Stimulated activated CD4-positive, alpha-beta T cell treated with anti-CD3 and anti-CD28 coated beads, TNF-alpha, amount 100 ng/mL, for 48 hours (primary cell): ENCODE results near the gene CFAP20DC.
A peak's percentile ranks its signal among the peaks of the same experiment; 100 is the strongest.
"Not testable (repeated sequence)": the region's sequence is repeated elsewhere in the genome, so short reads cannot be mapped to it uniquely, and the experiment has no call there.

Source experiments
- DNase-seq, 3 donors: peaks; one replicate each; pipeline ENCODE4 v3.0.0-alpha.2; 2020; ENCODE audit warnings: low read depth in 3 of 3

Gene CFAP20DC

DNA sequence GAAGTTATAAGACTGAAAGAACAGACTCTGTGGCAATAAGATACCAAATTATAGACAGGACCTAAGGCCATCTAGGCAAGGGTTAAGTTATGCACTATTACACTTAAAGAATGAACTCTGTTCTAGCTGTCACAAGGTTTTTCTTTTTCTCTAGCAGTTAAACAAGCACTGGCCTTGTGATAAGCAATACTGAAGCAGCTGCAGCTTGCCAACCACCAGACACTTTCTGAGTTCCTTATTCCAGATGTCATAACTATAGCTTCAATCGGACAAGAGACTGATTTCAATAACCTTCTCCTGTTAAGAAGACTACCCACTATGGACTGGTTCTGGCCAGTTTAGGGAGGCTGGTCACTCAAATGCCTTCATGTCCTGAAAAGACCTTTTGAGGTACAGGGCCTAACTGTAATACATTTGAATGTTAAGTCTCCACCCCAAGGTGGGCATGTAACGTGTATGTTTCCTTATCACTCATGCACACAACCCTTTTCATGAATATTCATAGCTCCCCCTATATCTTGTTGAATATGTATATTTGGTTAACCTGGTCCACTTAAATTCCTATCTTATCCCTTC lies 85.8 kb downstream of the CFAP20DC start:
- DNase-seq = no peak

DNA sequence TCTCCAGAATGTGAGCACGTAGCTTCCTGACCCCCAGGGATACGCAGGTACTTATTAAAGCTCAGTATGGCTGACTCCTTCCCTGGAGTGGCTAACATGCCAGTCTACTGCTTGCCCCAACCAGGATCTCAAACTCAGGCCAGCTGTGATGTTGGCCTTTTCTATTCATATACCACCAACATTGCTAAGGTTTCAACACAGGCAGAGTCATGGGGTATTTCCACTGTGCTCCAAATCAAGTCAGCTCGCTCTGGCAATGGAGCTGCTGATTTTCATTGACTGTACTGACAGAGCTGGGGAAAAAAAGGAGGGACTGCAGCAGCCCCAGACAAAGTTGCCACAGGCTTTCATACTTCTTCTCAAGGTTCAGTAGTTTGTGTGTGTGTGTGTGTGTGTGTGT lies 87.0 kb downstream of the CFAP20DC start:
- no peak for DNase-seq

DNA sequence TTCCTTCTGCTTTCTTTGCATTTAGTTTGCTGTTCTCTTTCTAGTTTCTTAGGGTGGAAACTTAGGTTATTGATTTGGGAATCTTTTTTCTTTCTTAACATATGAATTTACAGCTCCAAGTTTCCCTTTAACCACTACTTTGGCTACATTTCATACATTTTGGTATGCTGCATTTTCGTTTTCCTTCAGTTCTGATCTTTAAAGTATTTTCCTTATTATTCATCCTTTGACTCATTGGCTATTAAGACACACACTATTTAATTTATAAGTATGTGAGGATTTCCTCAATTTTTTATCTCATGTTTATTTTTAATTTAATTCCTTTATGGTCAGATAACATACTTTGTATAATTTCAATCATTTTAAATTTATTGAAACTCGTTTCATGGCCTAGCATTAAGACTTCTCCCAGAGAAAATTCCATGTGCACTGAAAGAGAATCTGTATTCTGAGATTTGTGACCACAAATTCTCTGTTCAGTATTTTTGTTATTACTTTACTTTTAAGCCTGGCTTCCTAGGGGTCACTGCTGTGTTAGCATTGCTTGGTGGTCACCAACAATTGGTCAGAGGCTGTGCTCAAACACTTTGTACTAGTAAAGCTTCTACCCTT lies 87.7 kb downstream of the CFAP20DC start:
- no peak for DNase-seq

DNA sequence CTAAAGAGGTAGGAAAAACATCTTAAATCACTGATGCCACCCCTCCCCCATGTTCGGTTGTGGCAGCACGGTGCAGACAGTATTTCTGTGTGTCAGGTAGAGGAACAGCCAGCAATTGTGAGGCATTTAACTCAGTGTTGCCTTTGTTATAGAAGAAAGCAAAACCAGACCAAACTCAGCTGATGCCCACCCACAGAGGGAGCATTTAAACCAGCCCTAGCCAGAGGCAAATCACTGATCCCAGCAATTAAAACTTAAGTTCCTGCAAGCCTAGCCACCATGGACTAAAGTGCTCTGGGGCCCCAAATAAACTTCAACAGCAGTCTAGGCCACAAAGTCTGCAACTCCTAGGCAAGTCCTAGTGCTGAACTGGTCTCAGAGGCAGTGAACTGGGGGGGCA lies 94.5 kb downstream of the CFAP20DC start:
- no peak for DNase-seq

DNA sequence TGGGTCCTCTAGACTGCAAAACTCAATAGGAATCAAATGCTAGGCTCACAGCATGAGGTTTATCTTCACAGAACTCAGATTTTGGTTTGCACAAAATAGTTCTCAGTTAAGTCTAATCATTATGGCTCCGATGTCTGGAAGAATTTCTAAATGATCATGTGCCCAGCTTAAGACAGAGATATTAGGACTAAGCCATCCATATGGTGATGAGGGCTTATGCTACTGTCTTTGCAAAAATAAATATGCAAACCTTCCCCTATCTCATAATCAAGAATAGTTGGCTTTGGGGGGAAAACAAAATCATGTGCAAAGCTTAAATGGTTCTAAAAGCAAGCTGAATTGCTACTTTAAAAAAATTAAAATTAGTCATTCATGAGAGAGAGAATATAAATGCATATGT lies 96.5 kb downstream of the CFAP20DC start:
- DNase-seq = no peak

DNA sequence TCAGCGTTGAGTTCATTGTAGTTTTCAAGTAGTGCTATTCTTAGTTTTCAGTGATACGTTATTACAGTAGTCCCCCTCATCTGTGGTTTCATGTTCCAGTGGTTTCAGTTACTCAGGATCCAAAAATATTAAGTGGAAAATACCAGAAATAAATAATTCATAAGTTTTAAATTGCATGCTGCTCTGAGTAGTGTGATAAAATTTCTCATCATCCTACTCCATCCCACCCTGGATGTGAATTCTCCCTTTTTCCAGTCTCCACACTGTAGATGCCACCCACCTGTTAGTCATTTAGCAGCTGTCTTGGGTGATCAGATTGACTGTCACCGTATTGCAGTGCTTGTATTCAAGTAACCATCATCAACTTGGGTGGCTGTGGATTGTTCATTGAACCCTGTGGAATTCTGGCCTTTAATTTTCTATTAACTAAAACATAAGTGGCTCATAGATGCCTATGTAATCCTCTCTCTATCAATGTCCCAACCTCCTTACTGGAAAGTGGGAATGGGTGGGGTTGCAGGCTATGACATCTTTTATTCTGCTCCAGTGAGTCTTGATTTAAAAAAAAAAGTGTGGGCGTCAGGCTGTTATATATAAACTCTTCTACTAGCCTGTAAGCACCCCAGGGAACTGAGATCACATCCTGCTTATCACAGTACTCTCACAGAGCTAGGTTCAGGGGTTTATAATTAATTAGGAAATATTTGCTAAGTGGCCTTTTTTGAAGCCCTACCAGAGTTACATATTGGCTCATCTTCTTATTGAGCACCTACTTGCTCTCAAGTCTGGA lies 97.5 kb downstream of the CFAP20DC start:
- DNase-seq = no peak

DNA sequence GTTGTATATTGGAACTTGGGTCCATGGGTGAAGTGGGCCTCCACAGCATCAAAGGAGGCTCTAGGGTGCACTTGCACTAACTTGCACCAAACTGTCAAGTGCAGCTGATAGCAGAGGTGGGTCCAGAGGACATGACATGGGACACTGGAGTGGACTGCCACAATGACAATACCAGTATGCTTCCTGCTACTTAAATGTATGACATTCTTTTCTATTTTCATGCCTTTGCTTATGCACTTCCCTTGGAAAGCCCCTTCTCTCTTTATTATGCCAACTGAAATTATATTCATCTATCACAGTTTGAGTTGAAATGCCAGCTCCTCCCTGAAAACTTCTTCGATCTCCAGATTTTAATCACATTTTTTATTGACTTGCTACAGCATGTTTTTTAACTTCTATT lies 101.8 kb downstream of the CFAP20DC start:
- no peak for DNase-seq

DNA sequence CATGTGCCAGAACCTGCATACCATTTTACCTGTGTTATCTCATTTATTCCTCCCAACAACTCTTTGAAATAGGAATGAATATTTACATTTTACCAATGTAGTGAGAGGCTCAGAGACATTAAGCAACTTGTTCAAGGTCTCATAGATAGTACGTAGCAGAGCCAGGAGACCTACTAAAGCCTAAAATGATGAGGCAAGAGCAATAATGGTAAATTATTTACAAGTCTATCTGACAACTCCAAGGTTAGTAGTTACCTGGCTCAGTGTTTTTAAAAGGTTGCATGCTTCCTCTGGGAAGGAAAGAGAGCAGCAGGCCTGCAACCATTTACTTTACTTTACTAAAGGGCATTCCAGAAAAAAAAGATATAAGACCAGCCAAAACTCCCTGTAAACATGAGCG lies 103.0 kb downstream of the CFAP20DC start:
- no peak for DNase-seq

DNA sequence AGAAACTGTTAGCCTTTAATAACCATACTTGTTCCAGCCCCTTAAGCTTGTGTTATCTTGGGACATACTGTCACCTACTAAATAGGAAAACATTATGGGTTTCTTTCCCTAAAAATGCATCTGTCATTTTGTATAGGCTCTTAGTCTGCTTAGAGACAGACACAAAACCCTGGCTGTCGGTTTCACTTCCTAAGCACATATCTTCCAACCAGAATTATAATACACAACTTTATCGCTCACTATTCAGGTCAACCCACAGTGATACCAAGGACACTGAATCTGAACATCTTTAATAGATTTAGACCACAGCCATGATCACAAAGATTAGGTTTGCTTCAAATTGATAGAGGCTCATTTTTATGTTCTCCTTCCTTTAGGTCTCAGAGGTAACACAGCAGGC lies 111.8 kb downstream of the CFAP20DC start:
- DNase-seq = no peak

DNA sequence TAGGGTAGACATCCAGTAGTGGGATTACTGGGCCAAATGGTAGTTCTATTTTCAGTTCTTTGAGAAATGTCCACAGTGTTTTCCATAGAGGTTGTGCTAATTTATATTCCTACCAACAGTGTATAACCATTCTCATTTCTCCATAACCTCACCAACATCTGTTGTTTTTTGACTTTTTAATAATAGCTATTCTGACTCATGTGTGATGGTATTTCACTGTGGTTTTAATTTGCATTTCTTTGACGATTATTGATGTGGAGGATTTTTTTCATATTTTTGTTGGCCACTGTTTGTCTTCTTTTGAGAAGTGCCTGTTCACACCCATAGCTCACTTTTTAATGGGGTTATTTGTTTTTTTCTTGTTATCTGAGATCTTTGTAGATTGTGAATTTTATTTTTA lies 125.2 kb downstream of the CFAP20DC start:
- no peak for DNase-seq

DNA sequence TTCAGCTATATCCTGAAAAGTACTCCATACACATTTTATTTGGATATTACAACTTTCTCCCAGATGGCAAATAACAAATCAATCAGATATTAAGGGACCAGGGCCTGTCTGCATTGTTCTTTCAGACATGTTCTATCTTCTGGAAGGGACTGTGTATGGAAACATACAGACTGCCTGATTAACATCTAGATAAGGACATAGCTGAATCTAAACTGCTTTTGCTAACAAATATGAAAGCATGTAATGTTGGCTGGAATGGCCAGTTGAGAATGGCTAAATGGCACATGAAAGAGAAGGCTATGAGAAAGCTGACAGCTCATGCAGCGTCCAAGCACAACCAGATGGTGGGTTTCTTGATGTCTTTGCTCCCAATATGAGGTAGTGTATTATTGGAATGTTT lies 149.4 kb downstream of the CFAP20DC start:
- DNase-seq = no peak

DNA sequence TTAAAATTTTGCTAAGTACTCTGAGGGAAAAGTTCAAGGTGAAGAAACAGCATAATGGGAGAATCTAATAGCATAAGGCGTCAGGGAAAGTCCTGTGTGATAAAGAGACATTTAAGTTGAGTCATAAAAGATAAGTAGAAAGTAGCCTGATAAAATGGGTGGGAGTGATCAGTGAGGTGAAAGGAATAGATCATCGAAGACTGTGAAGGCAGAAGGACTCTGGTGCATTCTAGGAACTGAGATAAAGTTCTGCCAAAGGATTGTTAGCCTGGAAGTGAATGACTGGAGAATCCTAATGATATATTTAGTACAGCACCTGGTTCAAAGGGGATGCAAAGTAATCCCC lies 149.9 kb downstream of the CFAP20DC start:
- DNase-seq = no peak

DNA sequence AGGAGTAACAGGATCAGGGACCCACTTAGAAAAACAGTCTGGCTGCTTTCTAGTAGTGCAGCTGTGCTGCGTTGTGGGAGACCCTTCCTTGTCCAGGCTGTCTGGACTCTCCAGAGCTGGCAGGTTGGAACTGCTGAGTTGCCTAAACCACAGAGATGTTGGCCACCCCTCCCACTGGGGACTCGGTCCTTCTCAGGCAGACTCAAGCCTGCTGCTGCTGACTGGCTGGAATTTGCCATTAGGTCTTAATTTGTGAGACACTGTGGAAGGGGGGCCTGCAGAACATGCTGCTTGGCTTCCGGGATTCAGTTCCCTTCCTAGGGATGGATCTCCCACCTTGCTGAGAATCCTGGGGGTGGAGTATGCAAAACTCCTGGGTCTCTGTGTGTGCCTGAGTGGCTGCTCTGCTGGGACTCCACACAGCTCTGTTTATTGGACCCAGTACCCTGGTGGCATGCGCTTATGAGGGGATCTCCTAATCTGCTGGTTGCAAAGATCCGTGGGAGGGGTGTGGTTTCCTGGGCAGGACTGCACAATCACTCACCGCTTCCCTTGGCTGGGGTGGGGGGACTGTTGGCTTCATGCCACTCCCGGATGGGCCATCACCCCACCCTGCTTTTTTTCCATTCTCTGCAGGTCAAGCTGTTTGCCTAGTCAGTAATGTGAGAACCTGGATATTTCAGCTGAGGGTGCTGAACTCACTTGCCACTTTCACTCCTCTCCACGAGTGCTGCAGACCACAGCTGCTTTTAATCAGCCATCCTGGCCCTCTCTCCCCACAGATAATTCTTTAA lies 150.5 kb downstream of the CFAP20DC start:
- peak in 2 of 3 donors; percentile 3 to 13 for DNase-seq

DNA sequence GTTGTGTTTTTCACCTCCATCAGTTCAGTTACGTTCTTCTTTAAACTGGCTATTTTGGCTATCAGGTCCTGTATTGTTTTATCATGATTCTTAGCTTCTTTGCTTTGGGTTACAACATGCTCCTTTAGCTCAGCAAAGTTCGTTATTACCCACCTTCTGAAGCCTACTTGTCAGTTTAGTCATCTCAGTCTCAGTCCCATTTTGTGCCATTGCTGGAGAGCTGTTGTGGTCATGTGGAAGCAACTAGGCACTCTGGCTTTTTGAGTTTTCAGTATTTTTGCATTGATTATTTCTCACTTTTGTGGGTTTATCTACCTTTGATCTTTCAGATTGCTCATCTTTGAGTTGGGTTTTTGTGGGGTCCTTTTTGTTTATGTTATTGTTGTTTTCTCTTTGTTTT lies 151.3 kb downstream of the CFAP20DC start:
- no peak for DNase-seq

DNA sequence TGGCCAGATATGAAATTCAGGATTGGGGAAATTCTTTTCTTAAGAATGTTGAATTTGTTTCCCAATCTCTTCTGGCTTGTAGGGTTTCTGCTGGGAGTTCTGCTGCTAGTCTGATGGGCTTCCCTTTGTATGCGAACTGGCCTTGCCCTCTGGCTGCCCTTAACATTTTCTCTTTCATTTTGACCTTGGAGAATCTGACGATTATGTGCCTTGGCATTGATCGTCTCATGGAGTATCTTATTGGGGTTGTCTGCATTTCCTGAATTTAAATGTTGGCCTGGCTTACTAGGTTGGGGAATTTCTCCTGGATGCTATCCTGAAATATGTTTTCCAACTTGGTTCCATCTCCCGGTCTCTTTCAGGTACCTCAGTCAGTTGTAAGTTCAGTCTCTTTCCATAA lies 152.2 kb downstream of the CFAP20DC start:
- no peak for DNase-seq

DNA sequence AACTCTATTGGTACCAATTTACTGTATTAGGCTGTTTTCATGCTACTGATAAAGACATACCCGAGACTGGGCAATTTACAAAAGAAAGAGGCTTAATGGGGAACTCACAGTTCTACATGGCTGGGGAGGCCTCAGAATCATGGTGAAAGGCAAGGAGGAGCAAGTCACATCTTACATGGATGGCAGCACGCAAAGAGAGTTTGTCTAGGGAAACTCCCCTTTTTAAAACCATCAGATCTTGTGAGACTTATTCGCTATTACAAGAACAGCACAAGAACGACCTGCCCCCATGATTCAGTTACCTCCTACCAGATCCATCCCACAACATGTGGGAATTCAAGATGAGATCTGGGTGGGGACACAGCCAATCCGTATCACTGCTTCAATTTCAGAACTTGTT lies 154.1 kb downstream of the CFAP20DC start:
- DNase-seq = not testable (repeated sequence)

DNA sequence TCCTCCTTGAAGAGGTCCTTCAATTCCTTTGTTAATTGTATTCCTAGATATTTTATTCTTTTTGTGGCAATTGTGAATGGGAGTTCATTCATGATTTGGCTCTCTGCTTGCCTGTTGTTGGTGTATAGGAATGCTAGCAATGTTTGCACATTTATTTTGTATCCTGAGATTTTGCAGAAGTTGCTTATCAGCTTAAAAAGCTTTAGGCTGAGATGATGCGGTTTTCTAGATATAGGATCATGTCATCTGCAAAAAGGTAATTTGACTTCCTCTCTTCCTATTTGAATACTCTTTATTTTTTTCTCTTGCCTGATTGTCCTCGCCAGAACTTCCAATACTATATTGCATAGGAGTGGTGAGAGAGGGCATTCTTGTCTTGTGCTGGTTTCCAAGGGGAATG lies 157.3 kb downstream of the CFAP20DC start:
- DNase-seq = not testable (repeated sequence)

DNA sequence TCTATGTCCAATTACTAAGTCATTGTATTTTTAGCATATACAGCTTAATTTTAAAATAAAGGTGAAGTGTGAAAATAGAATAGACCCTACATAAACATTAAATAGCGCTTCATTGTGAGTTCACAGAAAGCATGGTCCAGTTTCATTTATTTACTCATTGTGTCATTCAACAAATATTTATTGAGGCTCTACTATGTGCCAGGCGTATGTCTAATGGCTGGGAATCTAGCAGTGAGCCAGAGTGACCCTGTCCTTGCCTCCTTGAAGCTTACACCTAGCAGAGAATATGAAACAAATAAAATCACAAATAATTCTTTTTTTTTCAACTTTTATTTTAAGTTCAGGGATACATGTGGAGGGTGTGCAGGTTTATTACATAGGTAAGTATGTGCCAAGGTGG lies 161.7 kb downstream of the CFAP20DC start:
- DNase-seq = no peak

DNA sequence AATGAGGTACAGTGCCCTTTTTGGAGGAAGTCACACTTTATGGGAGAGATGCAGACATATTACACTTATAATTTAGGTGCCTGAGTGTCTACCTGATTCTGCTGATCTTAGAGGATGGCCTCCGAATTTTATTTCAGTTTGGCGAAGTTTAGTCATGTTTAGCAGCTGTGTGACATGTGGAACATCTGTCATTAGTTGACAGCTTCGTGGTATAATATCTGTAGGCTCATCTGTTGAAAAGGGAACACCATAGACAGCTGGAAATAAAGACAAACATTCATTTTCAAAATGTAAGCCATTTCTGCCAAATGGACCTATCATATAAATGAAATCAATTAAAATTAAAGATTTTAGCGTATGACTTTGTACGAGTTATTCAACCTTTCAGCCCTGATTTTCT lies 165.4 kb downstream of the CFAP20DC start:
- no peak for DNase-seq

DNA sequence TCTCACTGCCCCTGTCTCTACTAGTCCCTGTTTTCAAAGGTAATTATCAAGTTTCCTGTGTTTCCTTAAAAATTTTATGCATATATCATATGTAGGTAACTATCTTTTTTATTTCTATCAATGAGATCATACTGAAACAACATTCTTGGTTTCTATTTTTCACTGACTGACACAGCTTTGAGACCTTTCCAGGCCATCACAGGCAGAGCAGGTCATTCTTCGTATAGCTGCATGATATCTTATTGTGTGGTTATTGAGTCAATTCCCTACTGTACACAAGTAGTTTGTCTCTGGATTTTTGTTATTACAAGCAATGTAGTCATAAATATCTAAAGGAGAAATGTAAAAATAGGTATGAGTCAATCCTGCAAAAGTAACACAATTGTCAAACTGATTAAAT lies 169.6 kb downstream of the CFAP20DC start:
- no peak for DNase-seq

DNA sequence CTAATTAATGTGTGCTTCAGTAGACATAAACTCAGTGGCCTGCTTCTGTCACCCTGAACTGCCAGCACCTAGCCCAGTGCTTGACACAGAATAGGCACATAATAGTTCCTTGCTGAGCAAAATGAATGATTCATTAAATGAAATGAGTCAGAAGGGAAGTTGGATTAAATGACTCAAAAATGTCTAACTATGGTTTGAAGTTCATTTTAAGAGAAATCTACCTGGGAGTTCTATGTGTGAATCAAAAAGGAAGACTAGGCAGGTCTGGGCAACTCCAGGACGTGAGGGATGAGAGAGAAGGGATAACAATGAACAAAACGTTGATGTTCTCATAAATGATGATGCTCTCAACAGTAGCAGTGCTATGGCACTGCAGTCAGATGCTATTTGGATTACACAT lies 175.0 kb downstream of the CFAP20DC start:
- no peak for DNase-seq

DNA sequence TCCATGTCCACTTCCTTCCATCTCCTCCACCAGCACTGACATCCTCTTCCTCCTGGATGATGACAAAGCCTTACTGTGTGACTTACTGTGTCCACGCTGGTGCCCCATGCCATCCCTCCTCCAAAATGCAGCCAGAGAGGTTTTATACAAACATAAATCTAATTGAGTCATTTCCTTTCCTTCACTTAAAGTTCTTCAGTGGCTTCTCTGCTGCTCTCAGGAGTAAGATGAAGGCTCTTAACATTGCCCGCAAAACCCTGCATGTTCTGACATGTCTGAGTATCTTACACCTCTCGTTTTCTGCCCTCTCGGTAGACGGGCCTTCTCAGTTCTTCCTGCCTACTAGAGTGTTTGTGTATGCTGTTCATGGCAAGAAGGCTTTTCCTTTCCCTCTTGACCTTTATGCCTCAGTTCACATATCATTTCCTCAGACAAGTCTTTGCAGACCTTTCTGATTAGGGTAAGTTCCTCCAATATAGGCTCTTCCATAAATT lies 175.5 kb downstream of the CFAP20DC start:
- DNase-seq = no peak
